Measurements from ENCODE around the gene TRABD2A.

Gene TRABD2A

DNA sequence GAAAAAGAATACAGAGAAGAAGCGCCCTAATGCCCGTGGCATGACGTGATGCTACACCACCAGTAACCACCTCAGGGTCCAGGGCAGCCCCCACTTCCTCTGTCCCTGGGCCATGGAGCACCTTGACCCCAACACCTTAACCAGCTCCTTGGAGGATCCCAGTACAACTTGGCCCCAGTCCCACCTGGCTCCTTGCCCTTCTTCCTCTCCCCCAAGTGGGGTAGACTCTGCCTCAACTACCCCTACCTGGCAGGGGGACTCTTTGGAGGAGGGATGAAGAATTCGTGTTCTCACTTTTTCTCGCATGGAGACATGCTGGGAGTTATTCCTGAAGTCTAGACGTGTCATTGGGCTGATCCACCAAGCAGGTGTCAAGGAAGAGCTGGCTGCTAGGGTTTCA is 18.9 kb downstream of the TRABD2A start:
- Histone ChIP-seq H3K9ac (ENCODE audit: low read depth, low read length) (no peak overlapping the region), H3K9me3 (ENCODE audit: insufficient read depth, low read depth, low read length) (no peaks in the 10 kb centered on the region), H3K36me3 (ENCODE audit: insufficient read depth, low read length) (no peaks in the 10 kb centered on the region), H3K4me1 (ENCODE audit: insufficient read depth, low read length) (no peaks in the 10 kb centered on the region), H3K27ac (ENCODE audit: low read depth, low read length) (no peak overlapping the region), H3K27me3 (ENCODE audit: insufficient read depth, low read length) (peaks cover 10% of the 10 kb centered on the region), H3K4me3 (ENCODE audit: low read length) (no peak overlapping the region)
- 86% methylated on average over 6 of the region's 6 CpGs for WGBS

DNA sequence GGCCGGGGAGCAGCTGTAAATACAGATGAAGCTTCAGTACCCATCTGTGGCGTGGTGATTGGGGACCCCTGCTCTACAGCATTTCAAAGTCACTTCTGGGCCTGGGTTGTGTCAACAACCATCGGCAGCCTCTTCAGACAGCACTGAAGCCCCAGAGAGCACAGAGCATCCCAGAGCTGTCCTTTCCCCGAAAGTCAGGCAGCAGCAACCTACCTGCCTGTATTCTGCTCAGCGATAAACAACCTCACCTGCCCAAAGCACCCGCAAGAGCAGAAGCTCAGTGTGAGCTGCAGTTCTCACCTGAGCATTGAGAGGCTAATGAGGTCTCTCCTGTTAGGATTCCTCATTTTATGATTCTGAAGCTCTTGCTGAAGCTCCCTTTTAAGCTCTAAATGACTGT is 19.3 kb downstream of the TRABD2A start:
- Histone ChIP-seq H3K9me3 (ENCODE audit: insufficient read depth, low read depth, low read length) (no peaks in the 10 kb centered on the region), H3K4me1 (ENCODE audit: insufficient read depth, low read length) (peaks cover under 1% of the 10 kb centered on the region)

DNA sequence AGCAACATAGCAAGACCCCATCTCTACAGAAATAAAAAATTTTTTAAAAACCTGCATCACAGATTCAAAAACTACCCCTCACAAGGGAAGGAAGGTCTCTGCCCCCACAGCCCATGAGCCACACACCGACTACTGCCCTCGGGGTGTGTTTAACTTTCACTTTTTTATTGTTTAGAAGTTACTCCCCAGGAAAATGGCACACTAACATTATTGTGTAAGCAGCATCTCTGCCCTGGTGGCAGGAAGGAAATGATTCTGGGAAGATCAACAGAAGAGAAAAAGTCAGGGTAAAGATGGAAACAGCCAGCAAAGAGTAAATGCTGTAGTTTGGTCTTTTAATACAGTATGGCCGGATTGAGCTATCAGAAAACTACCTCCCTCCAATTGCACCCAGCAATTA is 21.9 kb downstream of the TRABD2A start:
- no peak overlapping the region for H3K4me3 ChIP-seq (ENCODE audit: low read length)
- H3K9me3 ChIP-seq (ENCODE audit: insufficient read depth, low read depth, low read length) = no peaks in the 10 kb centered on the region
- H3K27ac ChIP-seq (ENCODE audit: low read depth, low read length) = no peak overlapping the region
- H3K4me1 ChIP-seq (ENCODE audit: insufficient read depth, low read length) = peaks cover 18% of the 10 kb centered on the region
- peaks cover 40% of the 10 kb centered on the region for H3K27me3 ChIP-seq (ENCODE audit: insufficient read depth, low read length)
- no peaks in the 10 kb centered on the region for H3K36me3 ChIP-seq (ENCODE audit: insufficient read depth, low read length)
- no peak overlapping the region for H3K9ac ChIP-seq (ENCODE audit: low read depth, low read length)
- 90% methylated on average over 3 of the region's 3 CpGs for WGBS

More for the DNA sequence above, 19.3 kb downstream of the TRABD2A start:
- Histone ChIP-seq H3K4me3 (ENCODE audit: low read length) (no peak overlapping the region), H3K36me3 (ENCODE audit: insufficient read depth, low read length) (no peaks in the 10 kb centered on the region), H3K27ac (ENCODE audit: low read depth, low read length) (no peak overlapping the region), H3K27me3 (ENCODE audit: insufficient read depth, low read length) (peaks cover 15% of the 10 kb centered on the region), H3K9ac (ENCODE audit: low read depth, low read length) (no peak overlapping the region)
- 87% methylated on average over 6 of the region's 6 CpGs for WGBS

DNA sequence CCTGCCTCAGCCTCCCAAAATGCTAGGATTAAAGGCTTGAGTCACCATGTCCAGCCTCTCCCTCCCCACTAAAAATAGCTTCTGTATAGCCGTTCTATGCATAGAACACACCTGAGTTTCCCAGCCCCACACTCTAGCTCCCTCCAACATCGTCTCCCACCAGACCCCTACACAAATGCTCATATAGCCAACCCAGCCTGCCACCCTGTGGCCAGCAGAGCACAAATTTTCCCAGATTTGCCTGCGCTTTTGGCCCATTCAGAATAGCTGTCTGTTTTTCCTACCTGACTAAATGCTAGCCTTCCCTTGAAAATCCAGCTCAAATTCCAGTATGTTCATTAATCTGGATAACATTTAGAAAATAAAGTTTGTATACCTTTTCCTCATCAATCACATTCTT is 22.8 kb downstream of the TRABD2A start:
- Histone ChIP-seq H3K36me3 (ENCODE audit: insufficient read depth, low read length) (no peaks in the 10 kb centered on the region), H3K27ac (ENCODE audit: low read depth, low read length) (no peak overlapping the region), H3K4me1 (ENCODE audit: insufficient read depth, low read length) (peaks cover 18% of the 10 kb centered on the region), H3K27me3 (ENCODE audit: insufficient read depth, low read length) (peaks cover 40% of the 10 kb centered on the region), H3K9ac (ENCODE audit: low read depth, low read length) (no peak overlapping the region), H3K4me3 (ENCODE audit: low read length) (no peak overlapping the region), H3K9me3 (ENCODE audit: insufficient read depth, low read depth, low read length) (no peaks in the 10 kb centered on the region)
- 72% methylated on average over 3 of the region's 3 CpGs for WGBS

DNA sequence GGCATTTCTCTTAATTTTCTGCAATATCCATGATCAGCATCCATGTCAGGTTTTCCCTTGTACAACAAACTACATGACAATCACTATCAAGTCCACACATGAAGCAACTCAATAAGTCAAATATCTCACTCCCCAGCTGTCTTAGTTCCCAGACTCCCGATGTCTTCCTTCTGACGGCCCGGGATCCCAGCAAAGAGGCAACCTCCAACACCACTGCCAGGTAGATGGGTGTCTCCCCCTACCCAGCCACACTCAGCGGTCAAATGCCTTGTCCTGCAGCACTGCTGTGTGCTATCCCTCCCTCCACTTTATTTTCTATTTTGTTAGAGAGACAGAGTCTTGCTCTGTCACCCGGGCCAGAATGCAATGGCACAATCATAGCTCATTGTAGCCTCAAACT is 23.3 kb downstream of the TRABD2A start:
- WGBS = 90% methylated on average over 5 of the region's 5 CpGs
- Histone ChIP-seq H3K4me3 (ENCODE audit: low read length) (no peak overlapping the region), H3K4me1 (ENCODE audit: insufficient read depth, low read length) (peaks cover 18% of the 10 kb centered on the region), H3K9ac (ENCODE audit: low read depth, low read length) (no peak overlapping the region), H3K27ac (ENCODE audit: low read depth, low read length) (no peak overlapping the region), H3K36me3 (ENCODE audit: insufficient read depth, low read length) (no peaks in the 10 kb centered on the region), H3K9me3 (ENCODE audit: insufficient read depth, low read depth, low read length) (no peaks in the 10 kb centered on the region), H3K27me3 (ENCODE audit: insufficient read depth, low read length) (peaks cover 40% of the 10 kb centered on the region)

DNA sequence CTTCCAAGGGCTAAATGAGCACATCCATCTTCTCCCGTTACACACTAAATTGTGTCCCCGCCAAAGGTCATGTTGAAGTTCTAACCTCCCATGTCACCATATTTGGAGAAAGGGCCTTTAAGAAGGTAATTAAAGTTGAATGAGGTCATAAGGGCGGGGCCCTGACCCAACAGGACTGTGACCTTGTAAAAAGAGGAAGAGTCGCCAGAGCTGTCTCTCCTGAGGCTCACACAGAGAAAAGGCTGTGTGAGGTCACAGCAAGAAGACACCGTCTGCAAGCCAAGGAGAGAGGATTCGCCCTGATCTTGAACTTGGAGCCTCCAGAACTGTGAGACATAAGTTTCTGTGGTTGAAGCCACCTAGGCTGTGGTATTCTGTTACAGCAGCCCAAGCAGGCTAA is 24.1 kb downstream of the TRABD2A start:
- Histone ChIP-seq H3K9ac (ENCODE audit: low read depth, low read length) (no peak overlapping the region), H3K4me1 (ENCODE audit: insufficient read depth, low read length) (peaks cover 18% of the 10 kb centered on the region), H3K4me3 (ENCODE audit: low read length) (no peak overlapping the region), H3K9me3 (ENCODE audit: insufficient read depth, low read depth, low read length) (no peaks in the 10 kb centered on the region), H3K27ac (ENCODE audit: low read depth, low read length) (no peak overlapping the region), H3K36me3 (ENCODE audit: insufficient read depth, low read length) (no peaks in the 10 kb centered on the region), H3K27me3 (ENCODE audit: insufficient read depth, low read length) (peaks cover 40% of the 10 kb centered on the region)
- WGBS = 89% methylated on average over 6 of the region's 6 CpGs

DNA sequence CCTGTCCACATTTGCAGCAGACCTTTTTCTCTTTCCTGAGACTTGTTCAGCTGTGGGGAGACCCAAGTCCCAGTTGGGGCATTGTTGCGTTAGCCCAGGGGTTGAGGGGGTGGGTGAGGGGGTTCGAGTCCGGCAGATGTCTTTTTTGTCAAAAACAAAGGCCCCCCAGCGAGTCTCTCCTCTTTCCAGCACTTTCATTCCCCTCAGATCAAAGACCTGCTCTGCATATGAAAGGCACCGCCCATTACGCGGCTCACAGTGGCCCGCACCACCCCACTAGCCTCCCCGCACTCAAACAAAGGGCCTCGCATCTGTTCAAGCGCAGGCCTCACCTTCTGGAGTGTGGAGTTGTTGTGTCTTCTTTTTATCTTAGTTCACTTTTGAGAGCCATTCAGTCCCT is 25.2 kb downstream of the TRABD2A start:
- H3K4me3 ChIP-seq (ENCODE audit: low read length) = peak overlapping the region; percentile 22; the same call in 1 of the 2 replicates
- H3K9me3 ChIP-seq (ENCODE audit: insufficient read depth, low read depth, low read length) = no peaks in the 10 kb centered on the region
- H3K36me3 ChIP-seq (ENCODE audit: insufficient read depth, low read length) = no peaks in the 10 kb centered on the region
- H3K27me3 ChIP-seq (ENCODE audit: insufficient read depth, low read length) = peaks cover 40% of the 10 kb centered on the region
- no peak overlapping the region for H3K9ac ChIP-seq (ENCODE audit: low read depth, low read length)
- H3K27ac ChIP-seq (ENCODE audit: low read depth, low read length) = no peak overlapping the region
- peaks cover 18% of the 10 kb centered on the region for H3K4me1 ChIP-seq (ENCODE audit: insufficient read depth, low read length)
- 4% methylated on average over 10 of the region's 11 CpGs for WGBS

DNA sequence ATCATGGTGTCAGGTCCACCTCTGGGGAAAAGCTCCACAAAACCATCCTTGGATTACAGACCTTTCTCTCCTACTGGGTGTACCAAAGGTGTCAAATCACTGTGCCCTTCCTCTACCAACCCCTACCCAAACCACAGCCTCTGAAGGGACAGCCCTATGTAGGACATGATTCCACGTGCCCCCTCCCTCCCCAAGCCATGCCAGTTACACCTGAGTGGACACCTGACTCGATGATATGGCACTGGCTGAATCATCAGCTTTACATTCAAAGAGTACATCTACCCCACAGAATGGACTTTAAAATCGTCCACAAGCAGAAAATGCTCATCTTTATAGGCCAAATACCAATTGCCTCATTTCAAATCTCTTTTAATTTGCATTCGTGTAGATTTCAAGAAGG is 26.0 kb downstream of the TRABD2A start:
- Histone ChIP-seq H3K4me3 (ENCODE audit: low read length) (no peak overlapping the region), H3K27ac (ENCODE audit: low read depth, low read length) (no peak overlapping the region), H3K4me1 (ENCODE audit: insufficient read depth, low read length) (peaks cover 18% of the 10 kb centered on the region), H3K9ac (ENCODE audit: low read depth, low read length) (no peak overlapping the region), H3K9me3 (ENCODE audit: insufficient read depth, low read depth, low read length) (no peaks in the 10 kb centered on the region), H3K36me3 (ENCODE audit: insufficient read depth, low read length) (no peaks in the 10 kb centered on the region), H3K27me3 (ENCODE audit: insufficient read depth, low read length) (peaks cover 40% of the 10 kb centered on the region)
- 80% methylated on average over 4 of the region's 4 CpGs for WGBS

DNA sequence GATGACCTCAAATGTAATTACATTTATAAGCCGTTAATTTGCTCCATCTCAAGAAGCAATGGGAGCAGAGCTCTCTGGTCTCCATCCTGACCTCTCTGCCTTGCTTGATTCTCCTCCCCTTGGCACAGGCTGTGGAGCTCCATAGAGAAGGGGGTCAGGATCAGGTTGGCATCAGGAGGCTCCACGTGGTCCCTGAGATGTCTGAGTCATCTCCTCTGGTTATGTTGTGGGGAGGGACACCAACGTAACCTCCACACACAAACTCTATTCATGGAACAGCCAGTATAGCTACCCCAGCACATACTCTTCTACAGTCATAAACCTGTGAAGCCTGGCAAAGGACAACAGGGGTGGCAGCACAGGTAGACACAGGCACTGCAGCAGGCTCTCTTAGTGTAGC is 29.0 kb downstream of the TRABD2A start:
- no peak overlapping the region for H3K4me3 ChIP-seq (ENCODE audit: low read length)
- no peak overlapping the region for H3K9ac ChIP-seq (ENCODE audit: low read depth, low read length)
- H3K27me3 ChIP-seq (ENCODE audit: insufficient read depth, low read length) = peaks cover 29% of the 10 kb centered on the region
- no peaks in the 10 kb centered on the region for H3K36me3 ChIP-seq (ENCODE audit: insufficient read depth, low read length)
- no peak overlapping the region for H3K27ac ChIP-seq (ENCODE audit: low read depth, low read length)
- H3K4me1 ChIP-seq (ENCODE audit: insufficient read depth, low read length) = peaks cover 18% of the 10 kb centered on the region
- 100% methylated on average over 2 of the region's 3 CpGs for WGBS
- H3K9me3 ChIP-seq (ENCODE audit: insufficient read depth, low read depth, low read length) = no peaks in the 10 kb centered on the region

DNA sequence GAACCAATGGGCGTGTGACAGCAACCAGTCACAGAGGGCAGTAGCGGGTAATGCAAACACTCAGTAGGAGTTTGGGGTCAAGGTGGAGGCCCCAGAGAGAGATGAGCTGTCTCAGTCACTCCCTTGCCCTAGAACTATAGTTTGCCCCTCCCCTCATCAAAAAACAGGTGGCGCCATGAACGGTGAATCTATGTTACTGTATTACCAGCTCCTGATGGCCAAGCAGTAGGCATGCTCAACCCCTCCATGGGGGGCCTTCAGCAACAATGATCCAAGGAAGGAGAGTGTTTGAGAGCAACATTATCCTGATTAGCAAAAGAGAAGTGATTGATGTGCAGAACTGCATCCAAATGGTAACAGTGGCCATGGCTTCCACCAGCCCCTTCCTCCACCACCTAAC is 30.4 kb downstream of the TRABD2A start:
- H3K27ac ChIP-seq (ENCODE audit: low read depth, low read length) = no peak overlapping the region
- no peak overlapping the region for H3K9ac ChIP-seq (ENCODE audit: low read depth, low read length)
- no peaks in the 10 kb centered on the region for H3K9me3 ChIP-seq (ENCODE audit: insufficient read depth, low read depth, low read length)
- H3K4me3 ChIP-seq (ENCODE audit: low read length) = no peak overlapping the region
- WGBS = 86% methylated on average over 4 of the region's 4 CpGs
- H3K36me3 ChIP-seq (ENCODE audit: insufficient read depth, low read length) = no peaks in the 10 kb centered on the region
- H3K27me3 ChIP-seq (ENCODE audit: insufficient read depth, low read length) = peaks cover 15% of the 10 kb centered on the region
- peaks cover 7% of the 10 kb centered on the region; the same call in 1 of the 2 replicates for H3K4me1 ChIP-seq (ENCODE audit: insufficient read depth, low read length)

DNA sequence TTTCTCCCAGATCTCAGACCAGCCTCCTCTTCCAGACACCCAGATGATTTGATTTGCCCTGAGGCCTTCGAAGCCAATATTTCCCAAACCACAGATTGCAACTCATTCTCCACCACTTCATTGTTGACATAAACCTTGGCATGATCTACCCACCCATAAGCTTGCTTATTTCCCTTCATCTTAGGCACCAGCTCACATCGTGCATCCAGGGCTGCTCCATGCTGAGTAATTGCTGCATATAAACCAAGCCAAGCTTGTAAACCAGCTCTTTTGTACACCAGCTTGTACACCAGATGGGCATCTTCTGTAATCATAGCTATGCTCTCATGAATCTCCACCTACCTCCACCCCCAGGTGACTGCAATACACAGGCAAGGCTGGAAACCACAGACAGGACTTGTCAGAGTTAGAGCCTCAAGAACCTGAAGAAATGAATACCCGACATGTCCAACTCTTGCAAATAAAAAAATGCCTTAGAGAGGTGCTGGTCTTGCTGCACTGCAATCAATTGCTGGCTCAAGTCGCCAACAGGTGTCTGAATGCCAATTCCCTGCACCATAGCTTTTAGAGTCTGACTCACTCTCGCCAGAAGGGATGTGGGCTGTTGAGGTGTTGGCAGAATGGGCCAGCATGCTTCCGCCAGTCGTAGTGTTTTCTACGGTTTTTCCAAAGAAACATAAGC is 31.5 kb downstream of the TRABD2A start:
- H3K27ac ChIP-seq (ENCODE audit: low read depth, low read length) = no peak overlapping the region
- H3K4me1 ChIP-seq (ENCODE audit: insufficient read depth, low read length) = no peaks in the 10 kb centered on the region
- H3K4me3 ChIP-seq (ENCODE audit: low read length) = no peak overlapping the region
- peaks cover 5% of the 10 kb centered on the region for H3K27me3 ChIP-seq (ENCODE audit: insufficient read depth, low read length)
- 89% methylated on average over 8 of the region's 8 CpGs for WGBS
- no peak overlapping the region for H3K9ac ChIP-seq (ENCODE audit: low read depth, low read length)
- H3K9me3 ChIP-seq (ENCODE audit: insufficient read depth, low read depth, low read length) = no peaks in the 10 kb centered on the region
- H3K36me3 ChIP-seq (ENCODE audit: insufficient read depth, low read length) = no peaks in the 10 kb centered on the region

All from HUES64 (cell line).